GM19397 (cell line): ENCODE results near the gene E2F1.
"Not testable (repeated sequence)": the region's sequence is repeated elsewhere in the genome, so short reads cannot be mapped to it uniquely, and the experiment has no call there.

Source experiments
- ATAC-seq: cut with Tn5 transposase; IDR thresholded peaks from one replicate; pipeline ENCODE4 v1.9.1; 2021; ENCODE audit warnings: mild to moderate bottlenecking, moderate library complexity; ENCODE audit not compliant: unreplicated experiment

Gene E2F1

DNA sequence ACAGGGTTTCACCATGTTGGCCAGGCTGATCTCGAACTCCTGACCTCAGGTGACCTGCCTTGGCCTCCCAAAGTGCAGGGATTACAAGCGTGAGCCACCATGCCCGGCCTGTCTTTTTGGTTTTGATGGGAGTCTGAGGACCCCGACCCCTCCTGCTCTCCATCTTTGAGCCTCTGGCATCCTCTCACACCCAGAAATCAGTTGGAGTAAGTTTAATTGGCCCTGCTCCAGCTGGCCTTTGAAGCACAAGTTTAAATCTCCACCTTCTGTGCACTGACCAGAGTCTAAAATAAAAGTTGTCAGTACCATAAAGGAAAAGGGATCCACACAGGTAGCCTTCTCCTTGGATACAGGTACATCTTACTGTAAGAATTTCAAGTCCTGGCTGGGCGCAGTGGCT lies 40.0 kb downstream of the E2F1 start:
- ATAC-seq = no peak

DNA sequence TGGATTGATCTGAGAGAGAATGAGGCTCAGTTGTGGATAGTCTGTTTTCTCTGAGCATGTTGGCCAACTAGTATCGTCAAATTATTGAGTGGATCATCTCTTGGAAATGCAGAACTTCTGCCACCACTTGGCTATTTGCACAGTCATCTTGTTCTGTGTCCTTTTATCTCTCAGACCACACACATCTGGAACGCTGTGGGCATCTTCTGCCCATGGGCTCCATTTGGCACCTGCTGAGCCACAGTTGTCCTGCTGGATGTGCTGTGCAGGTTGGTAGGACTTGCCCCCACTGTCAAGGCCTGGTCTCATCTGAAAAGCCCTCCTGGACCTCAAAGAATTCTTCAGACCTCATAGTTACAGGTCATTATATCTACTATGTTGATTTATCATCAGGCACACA lies 40.8 kb downstream of the E2F1 start:
- ATAC-seq = no peak

DNA sequence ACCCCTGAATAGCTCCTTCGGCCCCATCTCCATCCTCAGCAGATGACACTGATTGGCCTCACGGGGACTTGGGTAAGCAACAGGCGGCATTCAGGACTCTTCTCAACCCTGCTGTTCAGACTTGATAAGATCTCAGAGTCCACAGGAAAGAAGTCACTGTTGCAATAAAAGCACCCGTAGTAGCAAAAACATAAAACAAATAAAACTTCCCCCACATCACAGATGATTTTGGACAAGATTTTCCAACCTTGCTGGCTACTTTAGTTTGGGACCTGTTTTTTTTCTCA lies 41.2 kb downstream of the E2F1 start:
- ATAC-seq = no peak

DNA sequence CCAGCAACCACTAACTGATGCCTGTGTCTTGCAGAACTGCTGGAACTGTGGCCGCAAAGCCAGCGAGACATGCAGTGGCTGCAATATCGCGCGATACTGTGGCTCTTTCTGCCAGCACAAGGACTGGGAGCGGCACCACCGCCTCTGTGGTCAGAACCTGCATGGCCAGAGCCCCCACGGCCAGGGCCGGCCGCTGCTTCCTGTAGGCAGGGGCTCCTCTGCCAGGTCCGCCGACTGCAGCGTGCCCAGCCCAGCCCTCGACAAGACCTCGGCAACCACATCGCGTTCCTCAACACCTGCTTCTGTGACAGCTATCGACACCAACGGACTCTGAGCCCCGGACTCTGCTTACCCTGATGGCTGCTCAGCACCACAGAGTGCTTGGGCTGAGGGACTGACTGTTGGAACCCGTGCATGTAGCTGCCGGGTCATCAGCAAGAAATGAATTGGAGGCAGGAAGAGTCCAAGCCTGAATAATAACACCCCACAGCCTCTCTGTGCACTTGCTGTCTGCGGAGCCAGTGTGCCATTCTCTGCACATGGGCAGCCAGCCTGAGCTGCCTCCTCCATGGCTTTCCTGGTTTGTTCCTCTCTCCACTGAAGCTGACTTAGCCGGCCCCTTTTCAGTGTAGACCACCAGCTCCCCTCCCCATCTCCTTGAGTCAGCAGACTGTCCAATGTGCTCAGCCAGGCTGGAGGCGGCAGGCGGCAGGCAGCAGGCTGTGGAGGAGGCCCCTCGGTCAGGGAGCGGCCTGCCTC lies 41.7 kb downstream of the E2F1 start:
- ATAC-seq = no peak

DNA sequence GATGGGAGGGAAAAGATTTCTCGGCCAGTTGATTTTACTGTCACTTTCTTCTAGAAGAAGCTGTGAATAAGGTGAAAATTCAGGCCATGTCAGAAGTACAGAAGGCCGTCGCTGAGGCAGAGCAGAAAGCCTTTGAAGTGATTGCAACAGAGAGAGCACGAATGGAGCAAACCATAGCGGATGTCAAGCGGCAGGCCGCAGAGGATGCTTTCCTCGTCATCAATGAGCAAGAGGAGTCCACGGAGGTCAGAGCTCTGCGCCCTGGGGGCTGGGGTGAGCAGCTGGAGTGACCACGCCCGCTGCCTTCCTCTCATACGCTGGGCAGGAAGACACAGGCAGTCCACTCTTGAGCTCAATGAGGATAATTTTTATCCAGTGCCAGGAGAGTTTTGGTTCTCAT lies 45.9 kb downstream of the E2F1 start:
- ATAC-seq = no peak

DNA sequence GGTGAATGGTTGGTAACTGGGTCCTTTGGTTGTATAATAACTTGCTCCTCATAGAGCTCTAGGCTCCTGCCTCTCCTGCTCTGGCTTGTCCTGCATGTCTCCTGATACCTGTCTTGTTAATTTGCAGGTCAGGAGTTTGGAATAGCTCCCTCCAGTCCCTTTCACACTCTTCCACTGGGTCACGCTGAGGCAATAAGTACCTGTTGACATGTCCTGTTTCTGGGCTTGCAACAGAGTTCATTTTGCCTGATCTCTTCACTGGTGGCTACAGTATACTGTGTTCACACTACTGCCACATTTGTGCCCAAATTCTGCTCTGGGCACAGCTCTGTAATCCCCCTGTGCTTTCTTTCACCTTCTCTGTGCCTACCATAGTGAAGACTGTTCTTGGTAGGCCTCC lies 49.4 kb downstream of the E2F1 start:
- no peak for ATAC-seq

DNA sequence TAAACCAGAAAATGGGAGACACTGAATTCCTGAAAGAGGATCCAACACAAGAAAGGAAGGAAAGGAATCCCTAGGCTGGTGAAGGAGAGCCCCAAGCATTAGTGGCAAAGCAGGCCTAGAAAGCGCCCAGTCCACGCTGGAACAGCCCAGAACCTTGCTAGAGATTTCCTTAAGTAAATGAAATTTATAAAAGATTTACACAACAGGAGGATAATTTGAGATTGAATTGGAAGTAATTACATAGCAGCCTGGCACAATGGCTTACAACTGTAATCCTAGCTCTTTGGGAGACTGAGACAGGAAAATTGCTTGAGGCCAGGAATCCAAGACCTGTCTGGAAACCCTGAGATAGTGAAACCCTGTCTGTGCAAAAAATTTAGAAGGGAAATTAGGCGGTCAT lies 50.8 kb downstream of the E2F1 start:
- ATAC-seq = no peak

DNA sequence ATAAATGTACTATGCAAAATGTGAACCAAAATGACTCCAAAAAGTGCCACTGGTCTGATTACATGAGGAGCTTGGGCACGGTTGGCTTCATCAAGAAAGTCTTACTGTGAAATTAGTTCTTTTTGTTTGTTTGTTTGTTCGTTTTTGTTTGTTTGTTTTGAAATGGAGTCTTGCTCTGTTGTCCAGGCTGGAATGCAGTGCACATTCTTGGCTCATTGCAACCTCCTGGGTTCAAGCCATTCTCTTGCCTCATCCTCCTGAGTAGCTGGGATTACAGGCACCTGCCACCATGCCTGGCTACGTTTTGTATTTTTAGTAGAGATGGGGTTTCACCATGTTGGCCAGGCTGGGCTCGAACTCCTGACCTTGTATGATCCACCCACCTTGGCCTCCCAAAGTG lies 54.3 kb downstream of the E2F1 start:
- ATAC-seq = not testable (repeated sequence)

DNA sequence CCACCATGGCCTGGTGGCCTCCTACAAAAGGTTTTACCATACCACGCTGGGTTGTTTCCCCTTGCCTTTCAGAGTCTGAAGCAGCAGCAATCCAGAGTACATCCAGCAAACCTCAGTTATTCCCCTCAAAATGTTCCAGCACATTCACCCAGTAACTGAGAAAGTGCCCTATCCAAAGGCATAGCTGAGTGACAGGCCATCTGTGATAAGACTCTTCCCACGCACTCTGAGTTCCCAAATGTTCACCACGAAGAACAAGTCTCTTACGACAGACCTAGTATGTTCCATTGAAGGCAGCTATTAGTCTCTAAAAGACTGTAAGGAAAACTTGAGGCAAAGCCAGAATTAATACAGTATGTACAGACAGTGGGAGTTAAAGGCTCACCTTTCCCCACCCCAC lies 55.7 kb downstream of the E2F1 start:
- no peak for ATAC-seq

DNA sequence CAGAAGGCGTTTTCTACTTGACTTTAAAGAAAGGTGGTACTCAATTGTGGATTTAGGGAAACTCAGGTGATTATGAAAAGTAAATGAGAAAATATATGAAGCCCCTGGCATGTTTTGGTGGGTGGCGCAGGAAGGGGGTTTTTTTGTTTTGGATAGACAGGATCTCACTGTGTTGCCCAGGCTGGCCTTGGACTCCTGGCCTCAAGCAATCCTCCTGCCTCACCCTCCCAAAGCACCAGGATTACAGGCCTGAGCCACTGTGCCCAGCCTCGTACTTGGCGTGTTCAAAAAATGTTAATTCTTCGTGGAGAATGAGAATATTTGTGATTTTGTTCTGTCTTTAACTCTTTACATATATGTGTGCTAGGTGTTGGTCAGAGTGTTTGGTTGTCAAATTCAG lies 56.2 kb downstream of the E2F1 start:
- ATAC-seq = no peak

DNA sequence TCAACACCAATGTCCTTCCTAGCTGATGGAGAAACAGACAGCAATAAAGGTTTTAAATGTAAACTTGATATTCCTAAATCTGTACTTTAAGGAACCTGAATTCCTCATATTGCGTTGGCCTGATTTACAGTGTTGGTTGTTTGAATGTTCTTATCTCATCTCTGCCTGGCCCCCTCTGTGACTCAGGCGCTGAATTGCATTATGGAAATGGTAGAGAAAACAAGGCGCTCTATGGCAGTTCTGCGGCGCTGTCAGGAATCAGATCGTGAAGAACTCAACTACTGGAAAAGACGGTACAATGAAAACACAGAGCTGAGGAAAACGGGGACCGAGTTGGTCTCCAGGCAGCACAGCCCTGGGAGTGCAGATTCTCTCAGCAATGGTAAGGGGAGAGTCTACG lies 56.7 kb downstream of the E2F1 start:
- ATAC-seq = no peak

DNA sequence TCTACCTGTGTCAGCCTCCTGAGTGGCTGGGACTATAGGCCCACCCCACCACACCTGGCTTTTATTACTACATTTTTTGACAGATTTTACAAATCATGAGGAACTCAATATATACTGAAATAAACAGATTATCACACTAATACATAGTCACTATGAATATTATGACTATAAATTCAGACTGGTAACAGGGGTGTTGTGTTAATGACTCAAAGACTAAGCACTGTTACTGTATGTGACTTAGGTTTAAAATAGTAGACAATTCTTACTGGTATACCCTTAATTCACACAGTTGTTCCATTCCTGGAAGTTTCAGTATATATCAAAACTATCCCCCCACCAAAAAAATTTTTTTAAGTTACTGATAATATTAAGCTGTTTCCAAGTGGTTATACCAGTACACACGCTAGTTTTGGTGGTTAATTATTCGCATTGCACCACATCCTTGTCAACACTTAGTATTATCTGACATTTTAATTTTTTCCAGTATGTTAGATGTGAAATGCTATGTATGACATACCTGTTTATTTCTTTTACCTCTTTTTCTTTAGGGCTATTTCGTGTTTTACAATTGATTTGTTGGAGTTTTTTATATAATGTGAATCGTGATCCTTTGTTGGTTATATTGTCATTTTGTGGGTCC lies 58.5 kb downstream of the E2F1 start:
- no peak for ATAC-seq

DNA sequence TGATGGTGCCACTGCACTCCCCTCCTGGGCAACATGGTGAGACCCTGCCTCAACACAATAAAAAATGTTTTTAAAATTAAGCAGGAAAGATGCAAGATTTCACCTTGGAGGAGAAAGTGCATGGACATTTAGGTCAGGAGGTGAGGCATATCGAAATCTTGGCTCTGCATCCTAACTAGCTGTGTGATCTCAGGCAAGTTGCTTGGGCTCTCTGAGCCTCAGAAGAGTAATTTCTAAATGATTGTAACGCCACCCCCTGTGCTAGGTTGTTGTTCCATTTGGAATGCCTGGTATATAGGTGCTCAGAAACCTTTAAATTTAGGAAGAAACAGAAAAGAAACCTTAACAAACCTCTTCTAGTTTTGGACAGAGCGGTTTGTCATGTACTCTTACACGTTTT lies 60.0 kb downstream of the E2F1 start:
- no peak for ATAC-seq
